Breast epithelium (tissue), 3 donors: ENCODE measurements around the gene DRGX.

Source experiments
- CTCF ChIP-seq, 3 donors: fragments of 450-650 bp; IDR thresholded peaks; one replicate each; pipeline ENCODE4 v1.5.1; 2016 to 2017; ENCODE audit warnings: antibody characterized with exemption in 3 of 3, mild to moderate bottlenecking in 3 of 3, moderate library complexity in 3 of 3
- POLR2AphosphoS5 ChIP-seq, 3 donors: sonication (generic); formaldehyde crosslinking; IDR thresholded peaks; one replicate each; pipeline ENCODE4 v1.6.1; 2017; ENCODE audit warnings: antibody characterized with exemption in 3 of 3

GRCh38 chr10:49426490-49427360 lies 30.8 kb upstream of the DRGX start:
- TF ChIP-seq CTCF (IDR thresholded peaks at IDR 0.05) (no peak), POLR2AphosphoS5 (IDR thresholded peaks at IDR 0.05) (no peak)
